WTC11 (cell line): ENCODE measurements around the gene RECQL5. TPM values are rescaled to one million over a fixed set of nuclear protein-coding genes. Genes with fewer than 3 reads are reported as not detected.

Experiments
- ATAC-seq: fragments of 200-7000 bp; cut with Tn5 transposase; 2 replicates; pipeline ENCODE4 v1.10.0; 2021; ENCODE audit warnings: mild to moderate bottlenecking, moderate library complexity
- CTCF ChIA-PET: fragments of 300-600 bp; sonication (Branson Sonifier 250); formaldehyde crosslinking; loops from one replicate; lab custom pipeline; 2021; ENCODE audit warnings: antibody characterized with exemption; lab: Charles Lee
- POLR2A ChIA-PET: fragments of 350-600 bp; sonication (Branson Sonifier 250); formaldehyde crosslinking; loops from one replicate; lab custom pipeline; 2021; ENCODE audit warnings: antibody characterized with exemption; lab: Charles Lee
- DNase-seq: peaks from one replicate; pipeline ENCODE4 v3.0.0; 2021; ENCODE audit warnings: low spot score
- H3K27ac Mint-ChIP-seq: 2 replicates; pipeline ENCODE4 v1.8.0; 2021; ENCODE audit warnings: mixed read lengths
- H3K27me3 Mint-ChIP-seq: 2 replicates; pipeline ENCODE4 v1.8.0; 2021; ENCODE audit warnings: low read depth, mild to moderate bottlenecking, moderate library complexity, mixed read lengths
- H3K36me3 Mint-ChIP-seq: 2 replicates; pipeline ENCODE4 v1.8.0; 2021; ENCODE audit warnings: mixed read lengths
- H3K4me1 Mint-ChIP-seq: 2 replicates; pipeline ENCODE4 v1.8.0; 2022; ENCODE audit warnings: mixed read lengths
- H3K4me3 Mint-ChIP-seq: 2 replicates; pipeline ENCODE4 v1.8.0; 2021; ENCODE audit warnings: mild to moderate bottlenecking, moderate library complexity, mixed read lengths
- H3K9me3 Mint-ChIP-seq: 2 replicates; pipeline ENCODE4 v1.8.0; 2021; ENCODE audit warnings: mixed read lengths
- AR ChIP-seq: fragments of 250-450 bp; sonication (Bioruptor Pico); IDR thresholded peaks from 2 replicates; pipeline ENCODE4 v1.9.0; 2021; ENCODE audit warnings: mild to moderate bottlenecking
- ARID4B ChIP-seq: sonication (generic); formaldehyde crosslinking; IDR thresholded peaks from 2 replicates; pipeline ENCODE4 v1.8.0; 2023; ENCODE audit warnings: missing genetic modification reagents, mild to moderate bottlenecking, borderline replicate concordance
- CREB1 ChIP-seq: sonication (generic); formaldehyde crosslinking; IDR thresholded peaks from 2 replicates; pipeline ENCODE4 v1.8.0; 2023; ENCODE audit warnings: mild to moderate bottlenecking, missing genetic modification reagents
- CREM ChIP-seq: sonication (generic); formaldehyde crosslinking; IDR thresholded peaks from 2 replicates; pipeline ENCODE4 v1.8.1; 2022; ENCODE audit warnings: mild to moderate bottlenecking, missing genetic modification reagents, moderate library complexity
- ESRRA ChIP-seq: sonication (generic); formaldehyde crosslinking; IDR thresholded peaks from 2 replicates; pipeline ENCODE4 v1.8.1; 2022; ENCODE audit warnings: mild to moderate bottlenecking, missing genetic modification reagents, borderline replicate concordance
- FOXJ3 ChIP-seq: sonication (generic); formaldehyde crosslinking; IDR thresholded peaks from 2 replicates; pipeline ENCODE4 v1.9.0; 2021; ENCODE audit warnings: missing genetic modification reagents, mild to moderate bottlenecking, borderline replicate concordance
- FOXK1 ChIP-seq: sonication (generic); formaldehyde crosslinking; IDR thresholded peaks from 2 replicates; pipeline ENCODE4 v1.8.0; 2022; ENCODE audit warnings: mild to moderate bottlenecking, moderate library complexity, missing genetic modification reagents
- HMGA2 ChIP-seq: fragments of 250-450 bp; sonication (Bioruptor Pico); IDR thresholded peaks from 2 replicates; pipeline ENCODE4 v1.4.0; 2021; ENCODE audit warnings: mild to moderate bottlenecking, moderate library complexity
- HMGXB4 ChIP-seq: sonication (generic); formaldehyde crosslinking; IDR thresholded peaks from 2 replicates; pipeline ENCODE4 v1.8.1; 2023; ENCODE audit warnings: mild to moderate bottlenecking, moderate library complexity, missing genetic modification reagents
- JAZF1 ChIP-seq: fragments of 250-450 bp; sonication (Bioruptor Pico); IDR thresholded peaks from 2 replicates; pipeline ENCODE4 v1.9.0; 2021; ENCODE audit warnings: moderate library complexity, mild to moderate bottlenecking, inconsistent platforms
- KAT7 ChIP-seq: sonication (generic); formaldehyde crosslinking; IDR thresholded peaks from 2 replicates; pipeline ENCODE4 v1.8.1; 2023; ENCODE audit warnings: missing genetic modification reagents, mild to moderate bottlenecking, borderline replicate concordance
- MLX ChIP-seq: sonication (generic); formaldehyde crosslinking; IDR thresholded peaks from 2 replicates; pipeline ENCODE4 v1.8.1; 2023; ENCODE audit warnings: mild to moderate bottlenecking, missing genetic modification reagents, moderate library complexity
- OVOL2 ChIP-seq: fragments of 250-450 bp; sonication (Bioruptor Pico); IDR thresholded peaks from 2 replicates; pipeline ENCODE4 v1.9.0; 2021; ENCODE audit warnings: mild to moderate bottlenecking, borderline replicate concordance
- PRRX2 ChIP-seq: fragments of 250-450 bp; sonication (Bioruptor Pico); IDR thresholded peaks from 2 replicates; pipeline ENCODE4 v1.8.0; 2021; ENCODE audit warnings: mild to moderate bottlenecking
- SMAD3 ChIP-seq: sonication (generic); formaldehyde crosslinking; IDR thresholded peaks from 2 replicates; pipeline ENCODE4 v1.8.0; 2022; ENCODE audit warnings: missing genetic modification reagents, mild to moderate bottlenecking, borderline replicate concordance
- SMAD4 ChIP-seq: sonication (generic); formaldehyde crosslinking; IDR thresholded peaks from 2 replicates; pipeline ENCODE4 v1.8.0; 2022; ENCODE audit warnings: mild to moderate bottlenecking, missing genetic modification reagents
- TEAD1 ChIP-seq: sonication (generic); formaldehyde crosslinking; IDR thresholded peaks from 2 replicates; pipeline ENCODE4 v1.8.0; 2022; ENCODE audit warnings: mild to moderate bottlenecking, missing genetic modification reagents
- TP53 ChIP-seq: sonication (generic); formaldehyde crosslinking; IDR thresholded peaks from 2 replicates; pipeline ENCODE4 v1.8.1; 2023; ENCODE audit warnings: mild to moderate bottlenecking, missing genetic modification reagents
- ZBTB21 ChIP-seq: sonication (generic); formaldehyde crosslinking; IDR thresholded peaks from 2 replicates; pipeline ENCODE4 v1.8.1; 2023; ENCODE audit warnings: mild to moderate bottlenecking, missing genetic modification reagents, borderline replicate concordance
- ZNF121 ChIP-seq: sonication (generic); formaldehyde crosslinking; IDR thresholded peaks from 2 replicates; pipeline ENCODE4 v1.8.0; 2023; ENCODE audit warnings: missing genetic modification reagents
- ZNF138 ChIP-seq: sonication (generic); formaldehyde crosslinking; conservative IDR thresholded peaks from 2 replicates; pipeline ENCODE4 v1.8.1; 2022; ENCODE audit warnings: mild to moderate bottlenecking, moderate library complexity, missing genetic modification reagents
- ZNF219 ChIP-seq: sonication (generic); formaldehyde crosslinking; IDR thresholded peaks from 2 replicates; pipeline ENCODE4 v1.8.0; 2023; ENCODE audit warnings: missing genetic modification reagents, mild to moderate bottlenecking, borderline replicate concordance
- ZNF396 ChIP-seq: fragments of 250-450 bp; sonication (Bioruptor Pico); IDR thresholded peaks from 2 replicates; pipeline ENCODE4 v1.8.0; 2021; ENCODE audit warnings: mild to moderate bottlenecking, moderate library complexity, borderline replicate concordance
- total RNA-seq: library from RNA; stranded (reverse); gene quantifications from 3 replicates; pipeline ENCODE4 v1.2.3, GENCODE V29; 2021
- TF ChIP-seq, protein P1 (sequence below): sonication (generic); formaldehyde crosslinking; IDR thresholded peaks from 2 replicates; pipeline ENCODE4 v1.8.0; 2022; ENCODE audit warnings: mild to moderate bottlenecking, missing genetic modification reagents
- TF ChIP-seq, protein P2 (sequence below): fragments of 250-450 bp; sonication (Bioruptor Pico); IDR thresholded peaks from 2 replicates; pipeline ENCODE4 v1.9.0; 2021; ENCODE audit warnings: moderate library complexity, mild to moderate bottlenecking, inconsistent platforms, borderline replicate concordance
- TF ChIP-seq, protein P3 (sequence below): sonication (generic); formaldehyde crosslinking; conservative IDR thresholded peaks from 2 replicates; pipeline ENCODE4 v1.8.1; 2022; ENCODE audit warnings: mild to moderate bottlenecking, missing genetic modification reagents

Gene RECQL5
- total RNA-seq, 1 experiment from 2014 or later: 51.0 TPM

- ChIA-PET CTCF (interaction anchor here (1.5 to 19.0 kb wide), 4 partner anchors 13 to 127 kb away, joined by 3 to 304 read pairs (median 37); partner anchors contain the start of gene SMIM5), POLR2A (no interaction called here)
- Mint-ChIP-seq H3K4me3 (no peak overlapping the region), H3K36me3 (no peaks in the 10 kb centered on the region), H3K27ac (no peak overlapping the region), H3K27me3 (no peaks in the 10 kb centered on the region), H3K4me1 (no peaks in the 10 kb centered on the region), H3K9me3 (no peaks in the 10 kb centered on the region)
- ATAC-seq: no peak
- no peak for TF ChIP-seq FOXK1 (CRISPR knock-in tag)
- no peak for TF ChIP-seq ZNF219 (CRISPR knock-in tag)
- TF ChIP-seq SMAD3 (CRISPR knock-in tag): no peak
- TF ChIP-seq ZNF138 (CRISPR knock-in tag): no peak
- no peak for TF ChIP-seq HMGA2 (CRISPR knock-in tag)
- TF ChIP-seq ZNF396 (CRISPR knock-in tag): no peak
- no peak for TF ChIP-seq HMGXB4 (CRISPR knock-in tag)
- no peak for TF ChIP-seq CREB1
- TF ChIP-seq OVOL2 (CRISPR knock-in tag): no peak
- TF ChIP-seq, protein P1, sequence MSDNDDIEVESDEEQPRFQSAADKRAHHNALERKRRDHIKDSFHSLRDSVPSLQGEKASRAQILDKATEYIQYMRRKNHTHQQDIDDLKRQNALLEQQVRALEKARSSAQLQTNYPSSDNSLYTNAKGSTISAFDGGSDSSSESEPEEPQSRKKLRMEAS (CRISPR knock-in tag): no peak
- no peak for TF ChIP-seq ZNF121
- TF ChIP-seq TP53 (CRISPR knock-in tag): no peak
- no peak for TF ChIP-seq ARID4B (CRISPR knock-in tag)
- TF ChIP-seq, protein P2, sequence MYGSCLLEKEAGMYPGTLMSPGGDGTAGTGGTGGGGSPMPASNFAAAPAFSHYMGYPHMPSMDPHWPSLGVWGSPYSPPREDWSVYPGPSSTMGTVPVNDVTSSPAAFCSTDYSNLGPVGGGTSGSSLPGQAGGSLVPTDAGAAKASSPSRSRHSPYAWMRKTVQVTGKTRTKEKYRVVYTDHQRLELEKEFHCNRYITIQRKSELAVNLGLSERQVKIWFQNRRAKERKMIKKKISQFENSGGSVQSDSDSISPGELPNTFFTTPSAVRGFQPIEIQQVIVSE: no peak
- TF ChIP-seq TEAD1: no peak
- TF ChIP-seq KAT7: no peak
- no peak for TF ChIP-seq ESRRA (CRISPR knock-in tag)
- DNase-seq: no peak
These were observed 44.9 kb downstream of the RECQL5 start for GRCh38 chr17:75622076-75622475.

DNA sequence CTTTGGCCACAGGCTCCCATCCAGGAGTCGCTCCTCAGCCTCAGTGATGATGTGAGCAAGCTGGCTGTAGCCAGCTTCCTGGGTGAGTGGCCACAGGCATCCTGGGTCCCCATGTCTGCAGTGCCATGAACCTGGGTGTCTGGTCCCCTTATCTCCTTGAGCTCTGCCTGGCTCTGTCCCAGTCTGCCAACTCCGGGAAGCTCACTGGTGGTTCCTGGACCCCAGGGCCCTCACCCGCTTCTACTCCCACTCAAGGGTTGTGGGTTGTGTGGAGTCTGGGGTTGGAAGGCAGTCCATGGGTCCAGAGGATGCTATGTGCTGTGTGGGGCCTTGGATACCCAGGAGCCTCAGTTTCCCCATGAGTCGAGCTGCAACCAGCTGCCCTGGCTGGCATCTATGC is 45.5 kb downstream of the RECQL5 start:
- no peaks in the 10 kb centered on the region for H3K27me3 Mint-ChIP-seq
- ATAC-seq (no peak), DNase-seq (no peak)
- CTCF ChIA-PET: interaction anchor here (1.0 to 19.0 kb wide), 6 partner anchors 9 to 132 kb away, joined by 3 to 304 read pairs (median 20); partner anchors contain the start of gene SMIM5
- H3K27ac Mint-ChIP-seq: no peak overlapping the region
- POLR2A ChIA-PET: no interaction called here
- no peak overlapping the region for H3K4me3 Mint-ChIP-seq
- no peaks in the 10 kb centered on the region for H3K9me3 Mint-ChIP-seq
- H3K4me1 Mint-ChIP-seq: no peaks in the 10 kb centered on the region
- H3K36me3 Mint-ChIP-seq: no peaks in the 10 kb centered on the region
- TF ChIP-seq, protein P3, sequence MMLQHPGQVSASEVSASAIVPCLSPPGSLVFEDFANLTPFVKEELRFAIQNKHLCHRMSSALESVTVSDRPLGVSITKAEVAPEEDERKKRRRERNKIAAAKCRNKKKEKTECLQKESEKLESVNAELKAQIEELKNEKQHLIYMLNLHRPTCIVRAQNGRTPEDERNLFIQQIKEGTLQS (CRISPR knock-in tag): no peak
- TF ChIP-seq JAZF1 (CRISPR knock-in tag) (no peak), MLX (CRISPR knock-in tag) (no peak), CREM (CRISPR knock-in tag) (no peak), PRRX2 (no peak), ZNF138 (CRISPR knock-in tag) (no peak), FOXJ3 (no peak), SMAD4 (no peak), TEAD1 (no peak), ZBTB21 (CRISPR knock-in tag) (no peak), AR (CRISPR knock-in tag) (no peak)
